HG03097 (cell line): ENCODE measurements around the gene ARHGEF7.
"Not testable (repeated sequence)": the region's sequence is repeated elsewhere in the genome, so short reads cannot be mapped to it uniquely, and the experiment has no call there.

ENCODE experiments used
- ATAC-seq: cut with Tn5 transposase; IDR thresholded peaks from one replicate; pipeline ENCODE4 v1.9.1; 2021; ENCODE audit not compliant: unreplicated experiment, low FRiP score

The ARHGEF7 gene

DNA sequence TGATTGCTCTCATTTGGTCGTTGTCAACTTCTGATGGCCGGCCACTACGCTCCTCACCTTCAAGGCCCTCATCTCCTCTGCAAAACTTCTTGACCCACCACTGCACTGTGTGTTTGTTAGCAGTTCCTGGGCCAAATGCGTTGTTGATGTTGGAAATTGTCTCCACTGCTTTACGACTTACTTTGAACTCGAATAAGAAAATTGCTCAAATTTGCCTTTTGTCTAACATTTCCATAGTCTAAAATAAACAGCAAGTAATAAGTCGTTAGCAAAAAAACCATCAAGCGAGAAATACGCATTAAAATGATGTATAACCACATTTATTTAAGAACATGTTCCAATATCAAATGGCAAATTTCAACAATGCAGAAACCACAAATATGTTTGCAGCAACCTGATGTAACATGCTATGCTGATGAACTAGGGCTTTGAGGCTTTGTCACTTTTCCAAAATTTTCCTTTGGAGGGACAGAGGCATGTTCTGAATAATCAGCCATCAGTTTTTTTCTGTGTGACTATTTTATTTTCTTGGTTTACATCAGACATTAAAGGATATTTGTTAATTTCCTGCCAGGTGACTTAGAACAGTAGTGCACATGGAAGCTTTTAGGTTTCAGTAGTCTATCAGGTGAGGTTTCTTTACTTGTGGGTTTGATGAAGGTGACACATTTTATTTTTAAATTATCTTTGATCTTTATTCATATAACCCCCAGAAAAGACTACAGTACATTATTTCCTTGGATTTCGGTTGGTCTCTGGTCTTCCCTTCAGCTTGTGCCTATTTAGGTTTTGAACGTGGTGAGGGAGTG, 130.7 kb downstream of the ARHGEF7 start:
- ATAC-seq: no peak

DNA sequence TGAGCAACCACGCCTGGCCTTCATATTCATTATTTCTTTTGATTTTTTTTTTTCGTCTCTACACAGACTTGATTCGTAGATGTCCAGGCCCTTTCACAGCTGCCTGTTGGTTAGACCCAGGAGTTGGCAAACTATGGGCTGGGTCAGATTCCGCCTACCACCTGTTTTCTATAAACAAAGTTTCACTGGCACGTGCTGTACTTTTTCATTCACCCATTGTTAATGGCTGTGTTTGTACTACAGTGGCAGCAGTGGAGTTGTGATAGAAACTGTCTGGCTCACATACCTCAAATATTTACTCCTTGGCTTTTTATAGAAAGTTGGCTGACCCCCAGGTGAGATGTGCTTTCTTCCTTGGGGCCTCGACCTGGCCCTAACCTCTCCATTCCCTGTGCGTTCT, 132.4 kb downstream of the ARHGEF7 start:
- no peak for ATAC-seq

DNA sequence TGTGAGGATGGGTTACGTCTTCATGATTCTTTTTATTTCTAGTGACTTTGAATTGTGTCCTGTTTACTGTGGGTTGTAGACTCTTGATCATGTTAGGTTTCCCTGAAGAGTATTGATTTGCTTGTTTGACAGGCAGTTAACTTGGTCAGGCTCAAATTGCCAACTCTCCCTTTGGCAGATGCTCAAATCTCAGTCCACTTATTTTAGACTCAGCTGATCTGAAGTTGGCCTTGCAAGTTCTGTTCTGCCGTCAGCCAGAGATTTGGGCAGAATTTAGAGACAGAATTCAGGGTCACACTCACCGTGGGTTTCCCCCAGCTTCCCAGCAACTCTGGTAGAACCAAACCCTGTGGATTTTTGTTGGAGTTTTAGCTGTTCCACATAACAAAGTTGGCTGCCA, 133.7 kb downstream of the ARHGEF7 start:
- no peak for ATAC-seq

DNA sequence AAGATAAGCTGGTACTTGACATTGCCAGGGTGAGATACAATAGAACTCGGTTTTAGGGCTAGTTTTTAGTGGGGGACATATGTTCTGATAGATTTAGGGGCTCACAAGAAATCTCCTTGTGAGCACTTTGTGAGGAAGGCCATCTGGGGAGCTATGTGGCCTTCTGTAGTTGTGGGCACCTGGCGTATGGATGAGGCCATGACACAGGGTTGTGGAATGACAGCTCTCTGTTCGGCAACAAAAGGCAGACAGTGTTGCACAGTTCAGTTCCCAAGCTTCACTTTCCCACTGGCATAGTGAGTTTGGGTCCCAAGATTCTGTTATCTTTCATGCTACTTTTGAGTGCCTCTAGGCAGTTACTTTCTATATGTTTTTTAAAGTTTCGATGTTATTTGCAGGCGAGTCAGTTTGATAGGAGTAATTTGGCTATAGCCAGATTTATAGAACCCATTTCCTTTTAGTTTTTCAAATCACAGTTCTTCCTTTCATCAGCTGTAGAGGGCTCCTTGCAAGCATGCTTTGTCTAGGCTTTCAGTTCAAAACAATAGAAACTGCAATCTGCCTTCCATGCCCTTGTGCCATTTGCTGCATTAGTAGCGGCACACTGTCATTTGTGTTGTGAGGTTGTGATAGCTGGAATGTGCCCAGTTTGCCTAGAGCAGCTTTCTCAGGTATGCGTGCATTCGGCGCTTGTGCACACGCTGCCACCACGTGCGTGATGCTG, 134.7 kb downstream of the ARHGEF7 start:
- ATAC-seq: no peak

DNA sequence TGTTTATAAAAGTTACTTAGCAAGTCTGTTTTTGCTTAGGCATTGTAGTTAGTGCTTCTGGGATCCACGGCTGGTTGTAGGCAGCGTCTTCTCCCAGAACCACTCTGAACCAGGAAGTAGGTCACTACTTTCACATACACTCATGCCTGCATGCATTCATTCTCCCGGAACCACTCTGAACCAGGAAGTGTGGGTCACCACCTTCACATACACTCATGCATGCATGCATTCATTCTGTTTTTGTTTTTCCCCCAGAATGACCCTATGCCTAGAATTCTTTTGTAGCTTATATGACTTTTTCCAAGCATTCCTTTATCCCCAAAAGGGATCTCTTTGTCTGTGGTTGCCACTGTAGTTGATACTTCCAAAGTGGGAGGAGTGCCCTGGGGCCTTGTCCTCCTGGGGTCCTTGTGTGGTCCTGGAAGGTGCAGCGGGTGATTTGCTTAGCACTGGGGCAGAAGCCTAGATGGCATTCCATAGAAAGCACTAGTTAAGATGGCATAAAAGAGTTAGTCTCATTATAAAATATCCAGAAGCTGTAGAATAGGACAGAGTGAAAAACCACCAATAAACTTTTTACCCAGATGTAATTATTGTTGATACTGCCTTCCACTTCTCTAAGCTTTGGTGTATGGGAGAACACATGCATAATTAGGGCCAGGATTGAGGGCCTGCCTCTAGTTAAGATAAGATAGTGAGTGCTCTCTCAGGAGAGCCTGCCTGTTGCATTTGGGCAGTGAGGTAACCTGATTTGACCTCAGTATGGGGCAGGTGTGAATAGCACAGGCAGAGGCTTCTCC, 136.7 kb downstream of the ARHGEF7 start:
- no peak for ATAC-seq

DNA sequence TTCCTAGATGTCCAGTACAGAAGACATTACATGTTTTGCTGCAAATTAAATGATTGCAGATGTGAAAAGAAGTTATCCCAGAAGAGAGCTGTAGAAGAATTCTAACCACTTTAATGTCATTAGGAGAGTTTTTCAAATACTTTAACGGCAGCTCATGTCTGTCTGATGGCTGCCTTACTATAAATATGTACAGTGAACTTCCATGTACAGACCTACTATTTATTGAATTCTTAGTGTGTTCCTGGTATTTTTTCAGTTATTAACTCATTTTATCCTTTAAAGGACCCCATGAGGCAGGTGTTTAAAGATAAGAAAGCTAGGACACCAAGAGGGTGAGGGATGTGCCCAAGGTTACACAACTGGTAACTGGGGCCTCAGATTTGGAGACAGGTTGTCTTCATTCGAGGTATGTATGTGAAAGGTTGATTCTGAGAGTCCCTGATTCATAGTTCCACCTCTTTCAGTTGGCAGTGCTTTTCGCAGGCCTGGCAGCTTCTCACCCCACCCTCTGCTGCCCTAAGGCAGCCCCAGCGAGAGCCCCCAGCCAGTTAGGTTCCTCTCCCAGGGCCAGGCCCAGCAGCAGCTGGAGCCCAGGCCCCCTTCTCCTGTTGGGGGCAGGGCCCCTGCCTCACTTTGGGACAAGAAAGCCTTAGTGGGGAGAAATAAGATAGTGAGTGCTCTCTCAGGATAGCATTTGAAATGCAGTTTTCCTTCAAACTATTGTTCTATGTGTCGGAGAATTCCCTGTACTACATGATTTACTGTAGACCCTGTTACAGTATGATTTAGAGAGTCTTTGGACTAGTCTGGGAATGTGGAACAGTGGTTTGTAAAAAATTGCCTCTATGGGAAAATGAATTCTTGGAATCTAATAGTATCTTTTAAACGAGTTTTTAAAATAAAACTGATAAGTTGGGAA, 137.6 kb downstream of the ARHGEF7 start:
- ATAC-seq: no peak

DNA sequence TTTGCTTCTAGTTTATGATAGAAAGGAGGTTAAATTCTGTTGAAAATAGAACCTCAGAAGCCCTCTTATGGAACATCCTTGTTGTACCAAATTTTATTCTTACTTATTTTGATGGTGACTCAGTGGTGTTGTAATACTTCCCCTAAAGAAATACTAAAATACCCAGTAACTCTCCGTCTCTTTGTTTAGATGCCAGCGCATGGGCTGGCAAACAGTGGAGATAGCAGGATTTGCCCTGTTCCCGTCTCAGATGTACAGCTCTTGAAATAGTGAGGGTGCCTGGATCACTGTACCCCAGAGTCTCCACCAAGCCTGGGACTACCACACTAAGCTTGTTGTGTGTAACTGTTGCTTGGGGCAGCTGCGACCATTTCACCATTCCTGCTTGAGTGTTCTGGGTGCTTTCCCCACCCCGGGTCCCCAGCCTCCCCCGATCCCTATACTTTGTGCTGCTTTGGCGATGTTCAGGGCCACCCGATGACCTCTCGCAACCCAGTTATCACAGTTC, 138.3 kb downstream of the ARHGEF7 start:
- ATAC-seq: no peak

DNA sequence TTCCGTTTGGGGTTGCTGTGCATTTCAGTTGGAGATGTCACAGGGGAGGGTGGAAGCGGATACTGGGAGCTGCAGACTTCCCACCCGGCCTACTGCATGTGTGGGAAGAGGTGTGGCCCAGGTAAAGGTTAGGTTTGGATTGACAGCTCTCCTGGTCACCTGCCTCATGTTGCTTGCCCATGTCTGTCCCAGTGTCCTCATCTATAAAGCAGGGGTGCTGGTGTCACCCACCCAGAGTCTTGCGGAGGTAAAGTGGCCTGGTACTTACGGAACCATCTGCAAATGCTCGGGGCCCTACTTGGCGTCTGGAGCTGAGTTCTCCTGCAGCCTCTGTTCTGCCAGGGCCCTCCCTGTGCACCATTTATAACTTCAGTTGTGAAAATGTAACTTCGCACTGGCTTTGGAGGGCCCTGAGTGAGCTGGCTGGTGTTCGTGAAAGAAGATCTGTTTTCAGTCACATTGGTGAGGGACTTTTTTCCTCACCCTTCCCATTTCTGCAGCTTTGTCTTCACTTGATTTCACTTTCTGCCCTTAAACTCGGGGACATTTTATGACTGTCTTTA, 140.2 kb downstream of the ARHGEF7 start:
- ATAC-seq: no peak

DNA sequence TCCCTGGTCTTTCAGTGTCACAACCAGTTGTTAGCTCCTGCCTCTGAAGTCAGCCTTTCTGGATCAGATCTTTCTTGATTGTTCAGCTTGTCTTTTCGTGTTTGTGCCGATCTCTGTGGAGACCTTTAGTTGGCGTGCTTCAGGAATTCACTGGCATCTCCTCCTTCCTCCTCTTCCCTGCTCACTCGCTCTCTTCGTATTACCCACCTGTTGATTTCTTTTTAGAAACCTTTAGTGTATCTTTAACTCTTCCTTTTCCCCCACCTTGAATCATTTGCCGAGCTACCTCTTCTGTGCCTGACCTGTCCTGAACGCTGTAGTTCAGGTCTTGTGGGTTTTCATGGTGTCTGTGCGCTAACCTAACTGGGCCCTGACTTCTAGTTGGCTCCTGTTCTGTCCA, 141.3 kb downstream of the ARHGEF7 start:
- no peak for ATAC-seq

DNA sequence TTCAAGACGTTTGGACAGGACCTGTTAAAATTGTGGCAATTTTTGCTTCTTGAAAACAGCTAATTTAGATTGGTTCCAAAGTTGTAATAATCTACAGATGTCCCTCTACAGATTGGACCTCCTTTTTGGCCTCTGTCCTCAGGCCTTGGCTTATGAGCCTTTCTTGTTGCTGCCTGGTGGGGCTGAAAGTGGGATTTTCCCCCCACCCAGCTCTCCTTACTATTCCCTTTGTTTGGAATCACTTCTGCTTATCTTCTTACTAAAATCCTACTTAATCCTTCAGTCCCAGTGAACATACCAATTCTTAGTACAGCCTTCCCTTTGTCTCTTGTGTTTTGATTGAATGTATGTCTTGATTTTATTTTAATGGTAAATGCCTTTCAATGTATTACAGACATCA, 141.8 kb downstream of the ARHGEF7 start:
- no peak for ATAC-seq

DNA sequence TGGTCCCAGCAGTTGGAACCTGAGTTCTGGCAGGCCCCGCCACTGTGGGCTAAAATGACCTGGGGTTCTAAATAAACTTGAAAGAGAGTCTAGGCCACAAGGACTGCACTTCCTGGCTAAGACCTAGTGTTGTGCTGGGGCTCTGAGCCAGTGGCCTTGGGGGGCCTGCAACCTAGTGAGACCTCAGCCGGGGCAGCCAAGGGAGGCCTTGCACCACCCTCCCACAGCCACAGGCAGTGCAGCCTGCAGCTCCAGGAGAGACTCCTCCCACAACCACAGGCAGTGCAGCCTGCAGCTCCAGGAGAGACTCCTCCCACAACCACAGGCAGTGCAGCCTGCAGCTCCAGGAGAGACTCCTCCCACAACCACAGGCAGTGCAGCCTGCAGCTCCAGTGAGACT, 142.8 kb downstream of the ARHGEF7 start:
- ATAC-seq: not testable (repeated sequence)

DNA sequence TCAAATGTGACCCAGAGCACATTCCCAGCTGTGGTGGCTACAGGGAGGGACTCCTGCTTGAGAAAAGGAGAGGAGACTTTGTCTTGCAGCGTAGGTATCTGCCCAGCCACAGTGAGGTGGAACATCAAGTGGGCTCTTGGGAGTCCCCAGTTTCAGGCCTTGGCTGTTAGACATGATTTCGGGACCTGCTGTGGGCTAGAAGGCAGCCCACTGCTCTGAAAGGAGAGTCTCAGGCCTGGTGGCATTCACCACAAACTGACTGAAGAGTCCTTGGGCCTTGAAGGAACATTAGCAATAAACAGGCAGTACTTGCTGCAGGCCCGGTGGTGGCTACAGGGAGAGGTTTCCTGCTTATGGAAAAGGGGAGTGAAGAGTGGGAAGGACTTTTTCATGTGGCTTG, 143.5 kb downstream of the ARHGEF7 start:
- ATAC-seq: no peak

DNA sequence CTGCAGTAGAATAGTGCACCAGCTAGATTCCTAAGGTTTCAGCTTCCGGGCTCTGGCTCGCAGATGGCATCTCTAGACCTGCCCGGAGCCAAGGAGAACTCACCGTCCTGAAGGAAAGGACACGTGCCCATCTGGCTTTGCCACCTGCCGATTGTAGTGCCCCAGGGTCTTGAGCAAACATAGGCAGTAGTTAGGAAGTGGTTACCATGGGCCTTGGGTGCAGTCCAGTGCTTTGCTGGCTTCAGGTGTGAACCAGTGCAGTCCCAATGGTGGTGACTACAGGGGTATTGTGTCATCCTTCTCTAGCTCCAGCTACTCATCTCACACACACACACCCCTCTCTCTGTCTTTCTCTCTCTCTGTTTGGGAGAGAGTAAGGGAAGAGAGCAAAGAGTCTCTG, 143.9 kb downstream of the ARHGEF7 start:
- ATAC-seq: no peak

DNA sequence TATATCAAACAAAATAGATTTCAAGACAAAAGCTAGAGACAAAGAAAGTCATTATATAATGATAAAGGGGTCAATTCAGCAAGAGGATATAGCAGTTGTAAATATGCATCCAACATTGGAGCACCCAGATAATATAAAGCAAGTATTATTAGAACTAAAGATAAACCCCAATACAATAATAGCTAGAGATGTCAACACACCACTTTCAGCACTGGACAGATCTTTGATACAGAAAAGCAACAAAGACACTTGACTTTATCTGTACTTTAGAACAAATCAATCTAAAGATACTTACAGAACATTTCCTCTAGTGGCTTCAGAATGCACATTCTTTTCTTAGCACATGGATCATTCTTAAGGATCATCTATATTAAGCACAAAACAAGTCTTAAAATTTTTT, 146.2 kb downstream of the ARHGEF7 start:
- no peak for ATAC-seq

DNA sequence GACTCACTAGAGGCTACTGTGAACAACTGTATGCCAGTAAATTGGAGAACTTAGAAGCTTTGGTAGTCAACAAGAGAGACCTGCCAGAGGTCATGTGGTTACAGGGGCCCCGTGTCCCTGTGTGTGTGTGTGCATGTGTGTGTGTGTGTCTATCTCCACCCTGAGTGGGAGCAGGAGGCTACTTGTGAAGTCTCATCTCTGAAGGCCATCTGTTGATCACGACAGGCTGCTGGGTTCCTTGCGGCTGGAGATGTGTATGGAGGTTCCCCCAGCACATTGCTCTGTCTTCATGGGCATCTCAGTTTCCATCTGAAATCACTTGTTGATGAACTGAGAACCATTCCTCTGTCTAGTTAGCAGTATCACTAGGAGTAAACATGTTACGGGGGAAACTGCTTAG, 147.2 kb downstream of the ARHGEF7 start:
- no peak for ATAC-seq

DNA sequence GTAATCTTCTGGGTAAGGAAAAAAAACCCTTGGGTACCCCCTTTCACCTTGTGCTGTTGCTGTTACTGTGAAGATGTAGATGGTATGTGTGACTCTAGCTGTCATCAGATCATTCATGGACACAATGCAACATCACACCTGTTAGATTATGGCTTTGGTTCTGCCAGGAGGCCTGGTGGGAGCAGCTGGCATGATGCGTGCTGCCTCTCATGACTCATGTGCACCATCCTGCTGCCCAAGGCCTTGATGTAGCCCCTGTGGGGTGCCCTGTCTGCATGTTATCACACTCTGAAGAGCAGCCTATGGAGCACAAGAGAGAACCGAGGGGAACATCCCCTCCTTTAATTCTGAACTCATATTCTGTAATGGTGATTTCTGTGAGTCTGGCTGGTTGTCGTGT, 147.6 kb downstream of the ARHGEF7 start:
- no peak for ATAC-seq

DNA sequence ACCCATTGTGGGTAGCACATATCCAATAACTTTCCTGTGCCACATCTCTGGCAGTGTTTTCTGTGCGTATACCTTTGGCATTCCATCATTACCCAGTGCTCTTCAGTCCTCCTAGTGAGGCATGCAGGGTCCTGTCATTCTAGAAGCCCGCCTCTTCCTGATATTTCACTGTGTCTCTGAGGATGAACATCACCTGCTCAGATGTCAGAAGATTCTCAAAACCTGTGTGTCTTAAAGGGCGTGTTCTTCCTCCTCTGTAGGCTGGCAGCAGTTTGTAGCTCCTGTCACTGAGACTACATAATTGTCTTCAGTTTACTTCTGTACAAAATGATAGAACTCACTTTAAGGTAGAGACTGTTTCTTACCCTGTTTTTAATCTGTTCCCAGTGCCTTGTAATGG, 148.5 kb downstream of the ARHGEF7 start:
- ATAC-seq: no peak

DNA sequence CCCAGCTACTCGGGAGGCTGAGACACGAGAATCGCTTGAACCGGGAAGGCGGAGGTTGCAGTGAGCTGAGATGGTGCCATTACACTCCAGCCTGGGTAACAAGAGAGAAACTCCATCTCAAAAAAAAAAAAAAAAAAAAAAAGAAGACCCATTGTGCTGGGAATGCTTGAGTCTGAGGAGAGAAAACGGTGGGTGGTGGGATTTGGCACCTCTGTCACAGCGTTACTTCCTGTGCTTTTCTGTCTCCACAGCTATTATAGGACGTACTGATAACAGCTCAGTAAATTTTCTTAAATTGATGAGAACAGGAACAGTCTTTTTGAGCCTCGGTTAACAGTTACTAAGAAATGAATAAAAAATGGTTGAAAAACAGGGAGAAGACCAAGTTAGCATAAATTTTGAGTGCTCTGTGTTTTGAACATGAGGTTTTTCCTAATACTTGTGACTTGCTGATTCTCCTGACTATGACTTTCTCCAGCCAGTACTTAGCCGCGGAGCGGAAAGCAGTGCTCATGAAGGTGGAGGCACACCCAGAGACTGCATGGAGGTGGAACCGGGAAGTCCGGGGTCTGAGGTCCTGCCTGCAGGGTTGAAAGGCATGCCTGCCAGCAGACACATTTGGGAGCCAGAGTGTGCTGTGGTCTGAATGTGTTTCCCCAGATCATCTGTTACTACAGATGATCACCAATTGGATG, 150.0 kb downstream of the ARHGEF7 start:
- no peak for ATAC-seq

DNA sequence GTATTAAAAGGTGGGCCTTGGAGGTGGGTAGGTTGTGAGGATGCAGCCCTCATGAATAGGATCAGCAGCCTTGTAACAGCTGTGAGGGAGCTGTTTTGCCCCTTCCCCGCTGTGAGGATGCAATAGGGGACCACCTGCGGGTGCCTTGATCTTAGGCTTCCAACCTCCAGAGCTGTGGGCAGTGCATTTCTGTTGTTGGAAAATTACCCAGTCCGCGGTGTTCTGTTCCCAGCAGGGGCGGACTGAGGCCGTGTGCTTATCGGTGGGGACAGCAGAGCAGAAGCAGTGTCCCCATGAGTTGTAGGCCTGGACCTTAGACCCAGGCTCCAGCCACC, 150.6 kb downstream of the ARHGEF7 start:
- no peak for ATAC-seq
